ENCODE measurements around the gene HECTD4. TPM values are rescaled to one million over a fixed set of nuclear protein-coding genes. Genes with fewer than 3 reads are reported as not detected.

The HECTD4 gene
- total RNA-seq, 1 donor from 2014 or later, result 34.8 TPM

- DNase-seq (ENCODE audit: low spot score) (no peak), ATAC-seq (no peak)
Measured at GRCh38 chr12:112322882-112323547, 59.2 kb downstream of the HECTD4 start.

GRCh38 chr12:112322441-112322840 is 59.8 kb downstream of the HECTD4 start:
- no peak for ATAC-seq
- no peak for DNase-seq (ENCODE audit: low spot score)

GRCh38 chr12:112321245-112321644 is 61.0 kb downstream of the HECTD4 start:
- DNase-seq (ENCODE audit: low spot score) (no peak), ATAC-seq (no peak)

DNA sequence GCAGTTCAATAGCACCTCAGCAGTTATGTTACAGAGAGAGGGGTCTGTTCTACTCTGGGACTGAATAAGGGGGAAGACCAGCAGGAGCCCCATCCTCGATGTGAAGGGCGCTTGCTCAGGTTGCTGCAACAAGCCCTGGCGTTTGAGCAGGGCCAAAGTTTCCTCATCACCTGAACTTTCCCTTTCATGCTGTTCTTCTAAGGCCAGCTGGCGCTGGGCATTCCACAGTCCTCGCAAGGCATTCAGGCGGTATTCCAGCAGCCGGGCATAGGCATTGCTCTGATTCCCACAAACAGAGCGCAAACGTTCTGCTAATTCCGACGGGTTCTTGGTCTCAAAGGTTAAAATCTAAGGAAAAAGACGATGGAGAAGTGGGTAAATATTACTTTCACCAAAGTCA is 62.8 kb downstream of the HECTD4 start:
- DNase-seq (ENCODE audit: low spot score), result peak; percentile 86
- peak; percentile 94 for ATAC-seq

DNA sequence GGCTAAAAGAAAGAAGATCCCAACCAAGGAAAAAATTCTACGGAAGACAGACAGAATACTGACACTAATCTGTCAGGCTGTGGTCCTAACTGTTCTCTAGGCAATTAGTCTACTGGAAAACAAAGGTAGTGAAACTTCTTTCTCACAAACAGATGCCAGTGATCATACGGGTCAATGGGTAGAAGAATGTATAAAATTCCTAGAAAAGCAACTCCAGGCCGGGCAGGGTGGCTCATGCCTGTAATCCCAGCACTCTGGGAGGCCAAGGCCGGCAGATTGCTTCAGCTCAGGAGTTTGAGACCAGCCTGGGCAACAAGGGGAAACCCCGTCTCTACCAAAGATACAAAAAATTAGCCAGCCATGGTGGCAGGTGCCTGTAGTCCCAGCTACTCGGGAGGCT is 64.8 kb downstream of the HECTD4 start:
- no peak for DNase-seq (ENCODE audit: low spot score)
- no peak for ATAC-seq

DNA sequence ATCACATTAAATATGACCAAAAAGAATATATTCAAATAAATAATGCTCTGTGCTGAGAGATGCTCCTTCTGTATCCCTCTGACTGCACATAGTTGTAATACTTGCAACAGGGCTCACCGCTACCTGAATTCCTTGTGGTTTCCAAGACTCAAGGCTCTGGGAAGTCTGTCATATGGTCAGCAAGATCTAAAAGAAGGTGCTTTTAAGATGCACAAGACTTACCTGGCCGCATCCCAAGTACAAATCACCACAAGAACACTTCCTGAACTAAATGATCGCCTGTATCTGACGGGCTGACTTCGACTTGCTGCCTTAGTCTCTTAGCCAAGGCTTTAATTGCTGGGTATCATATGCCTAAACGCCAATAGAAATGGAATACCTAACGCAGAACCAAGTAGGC is 67.2 kb downstream of the HECTD4 start:
- DNase-seq (ENCODE audit: low spot score) (no peak), ATAC-seq (no peak)

GRCh38 chr12:112309797-112310196 is 72.4 kb downstream of the HECTD4 start:
- no peak for ATAC-seq
- DNase-seq (ENCODE audit: low spot score), result no peak

DNA sequence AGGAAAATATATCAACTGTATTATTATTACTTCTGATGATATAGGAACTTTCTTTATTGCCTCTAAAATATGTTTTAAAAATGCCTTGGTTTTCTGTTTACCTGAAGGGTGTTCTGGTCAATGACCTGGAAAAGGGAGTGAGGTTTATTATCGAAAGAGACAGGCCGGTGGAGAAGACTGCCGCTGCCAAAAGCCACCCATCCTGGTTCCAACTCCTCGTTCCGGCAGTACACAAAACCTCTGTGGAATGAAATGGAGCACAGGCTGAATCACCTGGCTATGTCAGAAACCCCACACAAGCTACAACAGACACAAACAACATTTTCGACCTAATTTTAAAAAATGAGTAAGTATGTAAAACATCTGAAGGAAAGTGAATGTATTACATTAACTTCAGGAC is 73.6 kb downstream of the HECTD4 start:
- ATAC-seq, result peak; percentile 90
- peak; percentile 74 for DNase-seq (ENCODE audit: low spot score)

GRCh38 chr12:112308161-112308560 is 74.1 kb downstream of the HECTD4 start:
- no peak for DNase-seq (ENCODE audit: low spot score)
- no peak for ATAC-seq

DNA sequence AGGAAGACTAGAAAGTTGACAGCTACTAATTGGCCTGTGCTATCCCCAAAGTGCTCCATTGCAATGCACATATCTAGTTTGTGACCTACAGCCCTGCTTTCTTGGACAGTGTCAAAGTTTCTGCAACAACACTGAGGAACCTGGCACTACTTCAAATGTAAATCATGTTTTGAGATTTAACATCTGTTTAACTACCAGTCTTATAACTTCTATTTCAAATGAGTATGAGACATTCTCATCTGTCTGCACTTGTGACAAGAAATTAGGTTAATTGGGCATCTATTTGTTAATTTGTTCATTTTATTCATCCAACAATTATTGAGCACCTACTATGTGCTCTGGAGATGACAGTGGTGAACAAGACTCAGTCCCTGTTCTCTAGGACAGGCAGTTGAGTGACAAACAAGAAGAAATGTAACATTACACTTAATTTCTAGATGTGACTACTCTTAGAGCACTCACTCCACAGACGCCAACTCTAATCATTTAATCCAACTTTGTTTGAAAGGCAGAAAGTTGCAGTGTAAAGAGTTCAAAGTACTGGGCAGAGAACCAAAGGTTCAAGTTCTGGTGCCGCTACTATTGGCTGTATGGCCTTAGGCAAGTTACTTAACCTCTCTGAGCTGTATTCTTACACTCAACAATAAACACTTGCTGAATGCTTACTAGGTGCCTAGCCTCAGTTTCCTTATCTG is 74.8 kb downstream of the HECTD4 start:
- ATAC-seq (peak; percentile 80), DNase-seq (ENCODE audit: low spot score) (no peak)

GRCh38 chr12:112305951-112306350 is 76.3 kb downstream of the HECTD4 start:
- ATAC-seq (no peak), DNase-seq (ENCODE audit: low spot score) (no peak)

- DNase-seq (ENCODE audit: low spot score) (no peak), ATAC-seq (no peak)
Measured at GRCh38 chr12:112304436-112304835, 77.8 kb downstream of the HECTD4 start.

DNA sequence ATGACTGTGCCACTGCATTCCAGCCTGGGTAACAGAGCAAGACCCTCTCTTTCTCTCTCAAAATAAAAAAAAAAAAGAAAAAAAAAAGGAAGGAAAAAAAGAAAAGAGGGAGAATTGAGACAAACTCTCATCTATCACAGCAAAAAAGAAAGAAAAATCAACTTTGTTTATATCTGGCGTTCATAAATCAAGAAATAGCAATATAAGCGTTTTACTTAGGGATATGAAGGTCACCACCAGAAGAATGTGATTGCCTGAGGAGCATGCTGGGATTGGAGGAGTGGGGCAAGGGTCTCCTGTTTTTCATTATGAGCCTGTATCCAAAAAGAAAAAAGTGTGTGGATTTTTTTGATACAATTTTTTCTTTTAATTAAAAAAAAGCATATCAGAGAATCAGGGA is 78.4 kb downstream of the HECTD4 start:
- DNase-seq (ENCODE audit: low spot score) (no peak), ATAC-seq (no peak)

GRCh38 chr12:112303004-112303403 is 79.2 kb downstream of the HECTD4 start:
- no peak for DNase-seq (ENCODE audit: low spot score)
- ATAC-seq, result no peak

DNA sequence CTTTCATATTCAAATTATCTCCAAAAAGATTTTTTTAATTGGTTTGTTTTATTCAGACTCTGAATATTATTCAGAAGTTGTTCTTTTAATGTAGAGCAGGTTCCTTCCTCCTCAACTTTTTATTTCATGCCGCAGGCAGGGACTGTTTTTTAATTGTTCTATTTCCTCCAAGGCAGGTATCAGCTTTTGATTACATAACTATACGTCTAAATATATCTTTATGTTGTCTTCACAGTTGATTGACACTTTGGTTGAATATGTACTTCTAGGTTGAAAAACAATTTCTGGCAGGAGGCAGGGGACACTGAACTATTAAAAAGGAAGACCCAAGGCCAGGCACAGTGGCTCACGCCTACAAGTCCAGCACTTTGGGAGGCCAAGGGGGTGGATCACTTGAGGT is 82.5 kb downstream of the HECTD4 start:
- ATAC-seq (no peak), DNase-seq (ENCODE audit: low spot score) (no peak)

DNA sequence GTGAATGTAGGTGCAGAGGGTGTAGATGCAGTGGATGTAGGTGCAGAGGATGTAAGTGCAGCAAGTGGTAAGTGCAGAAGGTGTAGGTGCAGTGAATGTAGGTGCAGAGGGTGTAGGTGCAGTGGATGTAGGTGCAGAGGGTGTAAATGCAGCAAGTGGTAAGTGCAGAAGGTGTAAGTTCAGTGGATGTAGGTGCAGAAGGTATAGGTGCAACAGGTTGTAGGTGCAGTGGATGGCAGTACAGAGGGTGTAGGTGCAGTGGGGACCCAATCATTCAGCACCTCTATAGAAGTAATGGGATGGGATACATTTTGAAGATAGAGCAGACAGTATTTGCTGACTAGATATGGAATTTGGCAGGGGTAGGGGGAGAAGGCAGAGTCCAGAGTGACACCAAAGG is 85.0 kb downstream of the HECTD4 start:
- ATAC-seq, result peak; percentile 29
- DNase-seq (ENCODE audit: low spot score), result no peak

DNA sequence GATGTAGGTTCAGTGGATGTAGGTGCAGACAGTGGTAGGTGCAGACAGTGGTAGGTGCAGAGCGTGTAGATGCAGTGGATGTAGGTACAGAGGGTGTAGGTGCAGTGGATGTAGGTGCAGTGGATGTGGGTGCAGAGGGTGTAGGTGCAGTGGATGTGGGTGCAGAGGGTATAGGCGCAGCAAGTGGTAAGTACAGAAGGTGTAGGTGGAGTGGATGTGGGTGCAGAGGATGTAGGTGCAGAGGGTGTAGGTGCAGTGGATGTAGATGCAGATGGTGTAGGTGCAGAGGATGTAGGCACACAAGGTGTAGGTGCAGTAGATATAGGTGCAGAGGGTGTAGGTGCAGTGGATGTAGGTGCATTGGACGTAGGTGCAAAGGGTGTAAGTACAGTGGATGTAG is 86.0 kb downstream of the HECTD4 start:
- ATAC-seq (no peak), DNase-seq (ENCODE audit: low spot score) (no peak)

DNA sequence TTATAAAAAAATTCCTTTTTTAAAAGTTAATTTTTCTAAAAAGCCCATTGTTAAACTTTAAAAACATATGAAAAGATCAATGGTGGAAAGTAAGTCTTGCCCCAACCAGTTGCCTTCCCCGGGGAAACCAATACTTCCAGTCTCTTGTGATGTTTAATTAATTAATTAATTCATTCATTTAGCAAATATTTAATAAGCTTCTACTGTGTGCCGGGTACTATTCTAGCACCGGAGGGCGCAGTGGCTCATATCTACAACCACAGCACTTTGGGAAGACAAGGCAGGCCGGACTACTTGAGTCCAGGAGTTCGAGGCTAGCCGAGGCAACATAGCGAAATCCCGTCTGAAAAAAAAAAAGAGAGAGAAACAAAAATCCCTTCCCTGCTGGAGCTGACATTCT is 87.4 kb downstream of the HECTD4 start:
- ATAC-seq (no peak), DNase-seq (ENCODE audit: low spot score) (no peak)

DNA sequence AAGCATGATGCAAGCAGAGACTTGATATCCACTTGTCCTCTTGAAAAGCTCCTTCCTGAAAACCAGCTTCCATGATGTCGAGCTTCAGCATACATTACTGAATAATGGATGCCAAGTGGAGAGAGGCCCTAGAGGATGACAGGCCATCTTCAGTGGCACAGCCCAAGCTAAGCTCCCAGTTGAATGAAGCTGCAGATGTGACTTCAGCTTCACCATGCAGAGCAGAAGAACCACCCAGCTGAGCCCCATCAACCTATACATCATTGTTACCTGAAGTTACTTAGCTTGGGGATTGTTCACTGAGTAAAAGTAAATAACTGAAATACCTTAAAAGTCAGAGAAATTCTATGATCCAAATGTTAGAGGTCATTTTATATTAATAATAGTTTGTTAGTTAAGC is 93.6 kb downstream of the HECTD4 start:
- DNase-seq (ENCODE audit: low spot score), result no peak
- no peak for ATAC-seq

DNA sequence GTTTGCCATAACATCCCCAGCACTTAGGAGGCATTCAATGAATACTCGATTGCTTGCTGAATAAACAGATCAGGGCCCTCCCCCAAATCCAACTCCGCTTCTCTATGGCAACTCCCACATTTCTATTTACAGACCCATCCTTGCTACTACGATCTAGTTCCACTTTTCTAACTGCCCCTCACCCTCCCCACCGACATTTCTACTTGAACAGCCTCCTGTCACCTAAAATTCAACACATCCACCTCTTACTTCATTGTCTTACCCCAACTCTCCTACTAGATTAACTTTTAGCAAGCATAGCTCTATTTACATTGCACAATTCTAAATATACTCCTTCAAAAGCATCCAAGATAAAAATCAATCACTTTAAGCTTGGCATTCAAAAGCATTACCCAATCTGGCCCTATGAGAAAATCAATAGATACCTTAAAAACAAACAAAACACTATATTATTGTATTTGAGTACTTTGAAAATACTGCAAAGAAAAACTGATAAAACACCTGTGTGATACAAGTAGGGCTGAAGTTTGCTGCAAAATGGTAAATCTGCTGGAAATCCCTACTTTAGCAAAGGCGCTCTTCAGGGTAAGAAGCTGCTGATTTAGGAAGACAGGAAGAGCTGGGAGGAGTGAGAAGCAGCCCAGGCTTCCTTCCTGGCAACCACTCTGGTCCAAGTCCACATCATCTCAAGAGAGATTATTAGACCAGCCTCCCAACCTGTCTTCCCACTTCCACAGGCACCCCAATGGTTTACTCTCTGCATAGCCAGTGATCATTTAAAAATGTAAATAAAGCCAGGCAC is 96.4 kb downstream of the HECTD4 start:
- ATAC-seq, result peak; percentile 79
- DNase-seq (ENCODE audit: low spot score), result peak; percentile 51

GRCh38 chr12:112283546-112283945 is 98.7 kb downstream of the HECTD4 start:
- DNase-seq (ENCODE audit: low spot score) (no peak), ATAC-seq (no peak)

DNA sequence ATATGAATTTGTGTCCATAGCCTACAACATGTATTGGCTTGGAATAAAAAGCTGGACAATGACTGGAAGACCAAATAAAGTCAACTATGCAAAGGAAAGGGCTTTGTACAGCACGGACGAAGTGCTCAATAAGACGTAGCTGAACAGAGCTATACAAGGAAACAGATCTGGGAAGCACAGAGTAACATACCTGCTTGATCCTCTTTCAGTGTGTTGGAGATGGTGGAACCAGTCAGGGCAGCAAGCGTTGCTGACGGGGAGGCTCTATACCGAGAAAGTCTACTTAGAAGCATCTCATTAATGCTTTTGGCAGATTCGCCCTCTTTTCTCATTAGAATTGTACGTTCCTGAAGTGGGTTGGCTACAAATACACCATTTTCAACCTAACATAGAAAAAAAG is 99.3 kb downstream of the HECTD4 start:
- ATAC-seq (no peak), DNase-seq (ENCODE audit: low spot score) (no peak)
